ENCODE data around the gene FAM171A2.
"Not testable (repeated sequence)": the region's sequence is repeated elsewhere in the genome, so short reads cannot be mapped to it uniquely, and the experiment has no call there.

The FAM171A2 gene

DNA sequence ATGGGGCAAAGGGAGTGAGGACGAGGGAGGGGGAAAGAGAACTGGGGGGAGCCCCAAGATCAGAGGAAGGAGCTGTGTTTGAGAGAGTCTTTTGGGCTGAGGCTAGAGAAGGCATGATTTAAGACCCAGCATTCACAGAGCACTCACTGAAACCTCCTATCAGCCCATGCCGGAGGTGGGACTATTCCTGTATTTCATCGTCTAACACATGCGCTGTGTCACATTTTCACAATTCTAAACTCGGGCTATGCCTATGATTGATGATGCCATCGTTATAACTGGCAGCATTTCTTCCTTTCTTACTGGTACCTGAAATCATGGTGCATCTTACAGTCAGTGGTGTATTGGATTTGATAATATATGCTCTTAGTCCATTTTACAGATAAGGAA, 3.5 kb downstream of the FAM171A2 start:
- no peak for DNase-seq

DNA sequence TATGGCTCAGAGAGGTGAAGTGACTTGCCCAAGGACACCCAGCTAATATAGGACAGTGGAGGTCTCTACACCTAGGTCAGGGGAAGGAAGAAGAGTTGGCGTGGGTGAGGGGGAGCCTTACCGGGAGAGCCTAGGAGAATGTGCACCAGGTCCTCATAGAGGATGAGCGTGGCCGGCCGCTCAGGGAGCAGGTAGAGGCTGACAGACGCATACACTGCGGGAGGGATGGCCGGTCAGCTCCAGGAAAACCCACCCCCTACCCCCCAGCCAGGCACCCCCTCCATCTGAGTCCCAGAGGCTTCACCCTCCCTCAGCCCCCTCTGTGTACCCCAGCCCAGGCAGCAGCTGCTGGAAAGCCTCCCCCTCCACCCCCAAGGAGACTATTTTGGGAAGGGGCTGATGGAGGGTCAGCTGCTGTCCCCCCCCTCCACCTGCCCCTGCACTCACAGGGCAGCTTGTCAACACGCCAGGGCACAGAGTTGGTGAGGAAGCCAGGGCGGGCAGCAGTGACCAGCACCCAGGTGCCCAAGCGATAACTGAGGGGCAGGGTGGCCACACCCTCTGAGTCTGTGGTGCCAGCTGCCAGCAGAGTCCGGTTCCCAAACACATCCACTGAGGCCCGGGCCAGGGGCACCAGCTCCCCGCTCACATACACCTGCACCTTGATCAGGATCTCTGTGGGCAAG, 4.1 kb downstream of the FAM171A2 start:
- DNase-seq: no peak

- DNase-seq: no peak
These were observed 4.6 kb downstream of the FAM171A2 start for GRCh38 chr17:44359006-44359405.

DNA sequence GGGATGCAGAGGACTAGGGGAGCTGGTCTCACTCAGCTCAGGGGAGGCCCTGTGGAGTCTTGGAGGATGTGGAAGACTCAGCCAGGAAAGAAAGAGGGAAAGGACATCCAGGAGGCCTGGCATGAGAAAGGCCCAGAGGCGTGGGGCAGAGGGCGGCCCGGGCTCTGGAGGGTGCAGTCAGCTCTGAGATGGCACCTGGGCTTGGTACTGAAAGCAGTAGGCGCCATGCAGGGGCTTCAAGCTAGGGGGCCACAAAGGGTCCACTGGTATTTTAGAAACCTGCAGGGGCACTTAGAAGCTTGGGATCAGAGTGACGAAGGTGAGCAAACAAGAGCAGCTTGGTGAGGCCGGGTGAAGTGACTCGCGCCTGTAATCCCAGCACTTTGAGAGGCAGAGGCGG, 5.6 kb downstream of the FAM171A2 start:
- no peak for DNase-seq

GRCh38 chr17:44356241-44356640, 7.4 kb downstream of the FAM171A2 start:
- no peak for DNase-seq

- no peak for DNase-seq
These were observed 8.0 kb downstream of the FAM171A2 start for GRCh38 chr17:44355642-44356099.

- DNase-seq: peak; percentile 63
These were observed 8.8 kb downstream of the FAM171A2 start for GRCh38 chr17:44354582-44355561.

- DNase-seq: peak; percentile 33
These were observed 9.9 kb downstream of the FAM171A2 start for GRCh38 chr17:44353672-44354331.

DNA sequence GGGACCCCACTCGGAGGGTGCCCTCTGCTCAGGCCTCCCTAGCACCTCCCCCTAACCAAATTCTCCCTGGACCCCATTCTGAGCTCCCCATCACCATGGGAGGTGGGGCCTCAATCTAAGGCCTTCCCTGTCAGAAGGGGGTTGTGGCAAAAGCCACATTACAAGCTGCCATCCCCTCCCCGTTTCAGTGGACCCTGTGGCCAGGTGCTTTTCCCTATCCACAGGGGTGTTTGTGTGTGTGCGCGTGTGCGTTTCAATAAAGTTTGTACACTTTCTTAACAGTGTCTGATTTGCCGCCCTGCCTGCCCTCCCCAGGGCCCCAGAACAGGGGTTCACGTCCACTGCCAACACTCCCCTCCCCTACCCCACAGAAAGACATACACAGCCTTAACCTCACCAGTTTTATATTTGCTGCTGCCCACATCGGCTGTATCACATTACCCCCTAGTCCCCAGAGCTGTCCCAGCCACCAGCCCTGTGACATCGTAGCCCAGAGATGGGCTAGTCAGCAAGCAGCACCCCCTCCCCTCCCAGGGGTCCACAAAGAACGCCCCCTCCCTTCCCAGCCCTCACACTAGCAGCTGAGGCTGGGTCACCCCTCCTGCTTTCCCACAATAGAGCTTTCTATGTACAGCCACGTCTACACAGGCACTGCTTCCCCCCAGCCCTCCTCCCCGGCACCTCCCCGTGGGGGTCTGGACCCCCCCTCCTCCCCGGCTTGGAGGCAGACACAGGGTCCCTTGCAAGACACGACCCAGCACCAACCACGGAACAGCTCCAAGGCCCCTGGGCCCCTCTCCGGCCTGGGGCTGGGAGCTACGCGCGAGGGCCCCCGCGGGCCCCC, 10.6 kb downstream of the FAM171A2 start:
- DNase-seq: no peak

- no peak for DNase-seq
These were observed 11.5 kb downstream of the FAM171A2 start for GRCh38 chr17:44351961-44352827.

DNA sequence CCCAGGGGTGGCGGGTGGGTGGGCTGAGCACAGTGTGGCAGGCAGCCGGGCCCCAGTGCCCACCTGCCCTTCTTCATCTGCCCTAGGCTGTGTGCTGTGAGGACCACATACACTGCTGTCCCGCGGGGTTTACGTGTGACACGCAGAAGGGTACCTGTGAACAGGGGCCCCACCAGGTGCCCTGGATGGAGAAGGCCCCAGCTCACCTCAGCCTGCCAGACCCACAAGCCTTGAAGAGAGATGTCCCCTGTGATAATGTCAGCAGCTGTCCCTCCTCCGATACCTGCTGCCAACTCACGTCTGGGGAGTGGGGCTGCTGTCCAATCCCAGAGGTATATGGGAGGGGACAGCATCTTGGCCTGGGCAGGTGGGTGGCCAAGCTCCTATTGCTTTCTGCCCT, 12.2 kb downstream of the FAM171A2 start:
- no peak for DNase-seq

GRCh38 chr17:44350733-44351226, 12.9 kb downstream of the FAM171A2 start:
- peak; percentile 76 for DNase-seq

DNA sequence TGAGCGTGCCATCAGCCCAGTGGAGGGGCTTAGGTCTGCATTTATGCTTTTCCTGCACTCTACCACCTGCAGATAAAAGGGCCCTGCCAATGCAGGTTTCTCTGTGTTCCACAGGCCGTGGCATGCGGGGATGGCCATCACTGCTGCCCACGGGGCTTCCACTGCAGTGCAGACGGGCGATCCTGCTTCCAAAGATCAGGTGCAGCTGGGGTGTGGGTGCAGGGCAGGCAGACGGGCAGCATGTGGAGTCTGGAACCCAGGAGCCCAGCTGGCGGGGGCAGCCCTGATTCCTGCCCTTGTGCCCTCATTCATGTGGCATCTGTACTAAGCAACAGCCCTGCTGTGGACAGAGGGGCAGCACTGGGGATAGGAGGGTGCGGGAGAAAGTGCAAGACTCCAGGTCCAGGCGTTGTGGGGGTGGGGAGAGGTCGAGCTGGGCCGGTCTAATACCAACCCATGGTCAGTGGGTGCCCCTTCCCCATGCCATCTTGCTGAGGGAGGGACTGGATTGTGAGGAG, 14.0 kb downstream of the FAM171A2 start:
- no peak for DNase-seq

- DNase-seq: no peak
These were observed 14.7 kb downstream of the FAM171A2 start for GRCh38 chr17:44348988-44349364.

GRCh38 chr17:44348234-44348987, 15.2 kb downstream of the FAM171A2 start:
- DNase-seq: no peak

DNA sequence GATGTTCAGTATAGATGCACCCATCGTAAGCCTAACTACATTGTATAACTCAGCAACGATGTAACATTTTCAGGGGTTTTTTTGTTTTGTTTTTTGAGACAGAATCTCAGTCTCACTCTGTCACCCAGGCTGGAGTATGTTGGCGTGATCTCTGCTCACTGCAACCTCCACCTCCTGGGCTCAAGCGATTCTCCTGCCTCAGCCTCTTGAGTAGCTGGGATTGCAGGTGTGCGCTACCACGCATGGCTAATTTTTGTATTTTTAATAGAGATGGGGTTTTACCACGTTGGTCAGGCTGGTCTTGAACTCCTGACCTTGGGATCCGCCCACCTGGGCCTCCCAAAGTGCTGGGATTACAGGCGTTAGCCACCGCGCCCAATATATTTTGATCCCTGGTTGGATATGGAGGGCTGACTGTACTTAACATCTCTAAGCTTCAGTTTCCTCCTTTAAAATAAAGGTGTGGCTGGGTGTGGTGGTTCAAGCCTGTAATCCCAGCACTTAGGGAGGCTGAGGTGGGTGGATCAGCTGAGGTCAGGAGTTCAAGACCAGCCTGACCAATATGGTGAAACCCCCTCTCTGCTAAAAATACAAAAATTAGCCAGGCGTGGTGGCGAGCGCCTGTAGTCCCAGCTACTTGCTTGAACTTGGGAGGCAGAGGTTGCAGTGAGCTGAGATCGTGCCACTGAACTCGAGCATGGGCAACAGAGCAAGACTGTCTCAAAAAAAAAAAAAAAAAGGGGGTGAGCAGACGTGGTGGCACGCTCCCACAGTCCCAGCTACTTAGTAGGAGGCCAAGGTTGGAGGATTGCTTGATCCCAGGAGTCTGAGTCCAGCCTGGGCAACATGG, 16.2 kb downstream of the FAM171A2 start:
- DNase-seq: not testable (repeated sequence)

DNA sequence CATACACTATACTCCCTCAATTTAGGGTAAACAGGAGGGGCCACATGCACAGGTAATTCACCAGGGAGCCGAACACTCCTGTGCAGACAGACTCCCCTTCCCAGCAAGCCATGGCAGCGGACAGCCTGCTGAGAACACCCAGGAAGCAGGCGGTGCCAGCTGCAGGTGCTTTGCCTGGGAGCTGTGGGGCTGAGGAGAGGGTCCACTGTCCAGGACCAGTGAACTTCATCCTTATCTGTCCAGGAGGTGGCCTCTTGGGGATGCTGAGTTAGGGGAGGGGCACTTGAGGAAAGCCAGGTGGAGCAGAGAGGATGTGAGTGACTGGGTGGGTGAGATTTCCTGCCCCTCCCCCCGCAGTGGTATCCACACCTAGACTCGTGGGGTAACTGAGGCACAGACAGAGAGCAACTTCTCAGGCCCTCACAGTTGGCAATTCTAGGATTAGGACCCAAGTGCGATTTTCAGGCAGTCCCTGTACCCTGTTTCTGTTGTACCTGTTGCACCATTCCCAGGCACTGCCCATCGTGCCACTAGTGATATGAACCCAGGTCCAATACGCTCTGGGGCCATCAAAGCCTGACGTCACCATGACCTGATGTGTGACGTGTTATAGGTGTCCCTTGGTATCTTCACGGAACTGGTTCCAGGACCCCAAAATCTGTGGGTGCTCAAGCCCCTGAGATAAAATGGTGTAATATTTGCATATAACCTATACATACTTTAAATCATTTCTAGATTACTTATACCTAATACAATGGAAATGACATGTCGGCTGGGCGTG, 17.4 kb downstream of the FAM171A2 start:
- DNase-seq: no peak

DNA sequence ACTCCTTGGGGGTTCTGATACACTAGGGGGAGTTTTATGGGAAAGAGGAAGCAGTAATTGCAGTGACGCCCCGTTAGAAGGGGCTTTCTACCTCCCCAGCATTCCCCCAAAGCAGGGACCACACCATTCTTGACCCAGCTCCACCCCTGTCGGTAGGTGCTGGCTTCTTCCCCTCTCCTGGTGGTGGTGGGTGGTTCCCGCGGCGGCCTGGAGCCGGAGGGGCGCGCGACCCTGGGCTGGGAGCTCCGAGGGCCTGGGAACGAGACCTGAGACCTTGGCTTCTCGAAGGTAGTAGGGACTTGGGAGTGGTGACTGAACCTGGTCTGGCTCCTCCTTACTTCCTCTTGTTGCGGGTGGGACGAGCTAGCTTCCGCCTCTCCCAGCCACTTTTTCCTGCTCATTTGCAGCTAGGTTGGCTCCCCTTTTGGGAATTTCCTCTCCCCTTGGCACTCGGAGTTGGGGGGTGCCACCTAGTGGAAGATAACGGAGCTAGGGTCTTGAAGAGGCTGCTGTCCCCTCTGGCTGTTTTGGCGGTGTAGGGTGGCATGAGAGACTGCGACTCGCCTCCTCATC, 18.1 kb downstream of the FAM171A2 start:
- peak; percentile 53 for DNase-seq

All from CD4-positive, alpha-beta T cell treated with Interleukin-10 for 1 hour (primary cell).